GM12878 (cell line): ENCODE results near the gene KLK2. TPM values are rescaled to one million over a fixed set of nuclear protein-coding genes. Genes with fewer than 3 reads are reported as not detected.
A peak's percentile ranks its signal among the peaks of the same experiment; 100 is the strongest.

Experiments used
- ATAC-seq: fragments of 200-7000 bp; cut with Tn5 transposase; 3 replicates; pipeline ENCODE4 v1.9.1; 2020; ENCODE audit warnings: mild to moderate bottlenecking, moderate library complexity
- BruUV-seq: library from RNA; stranded (reverse); fragments of 400-500 nt; replicated peaks from 2 replicates; lab custom pipeline; 2021; lab: Mats Ljungman, UMichigan
- CTCF ChIA-PET: fragments of 300-600 bp; sonication (Branson Sonifier 250); formaldehyde crosslinking; extraction: SDS; loops from one replicate; lab custom pipeline; 2021; ENCODE audit warnings: inconsistent platforms; lab: Yijun Ruan, JAX
- POLR2A ChIA-PET: fragments of 350-600 bp; formaldehyde crosslinking; extraction: SDS; loops from one replicate; lab custom pipeline; 2021; ENCODE audit warnings: inconsistent platforms; lab: Charles Lee
- RAD21 ChIA-PET: fragments of 300-600 bp; sonication (Branson Sonifier 250); formaldehyde crosslinking; loops from one replicate; lab custom pipeline; 2023; ENCODE audit warnings: antibody characterized with exemption; ENCODE audit not compliant: unreplicated experiment; lab: Charles Lee
- SMC1A ChIA-PET: fragments of 300-600 bp; sonication (Branson Sonifier 250); formaldehyde crosslinking; loops from one replicate; lab custom pipeline; 2023; ENCODE audit not compliant: unreplicated experiment, uncharacterized antibody; lab: Charles Lee
- DNase-seq: peaks from one replicate; pipeline ENCODE4 v3.0.0-alpha.2; 2011; ENCODE audit warnings: low read depth, low spot score
- FAIRE-seq: peaks from 3 replicates; lab custom pipeline; 2011; peaks lifted over from hg19 to GRCh38; lab: Jason Lieb, UNC
- H2AFZ ChIP-seq: 2 replicates; pipeline ENCODE4 v1.6.0; 2011; ENCODE audit warnings: low read depth, low read length, control low read depth; ENCODE audit not compliant: control insufficient read depth
- H3K27ac ChIP-seq: 2 replicates; pipeline ENCODE4 v1.5.1; 2011; ENCODE audit warnings: control low read depth; ENCODE audit not compliant: control insufficient read depth, insufficient read depth
- H3K27me3 ChIP-seq, 2 experiments: replicated peaks in 1 of 2; 2 replicates each; pipeline versions ENCODE4 v1.6.0 to v1.6.1; 2011; ENCODE audit warnings: low read length in 1 of 2; ENCODE audit not compliant: control insufficient read depth in 2 of 2, insufficient read depth in 2 of 2
- H3K36me3 ChIP-seq, 2 experiments: 2 replicates each; pipeline ENCODE4 v1.5.1; 2011; ENCODE audit warnings: low read length in 1 of 2; ENCODE audit not compliant: control insufficient read depth in 2 of 2, insufficient read depth in 2 of 2
- H3K4me1 ChIP-seq: 2 replicates; pipeline ENCODE4 v1.6.1; 2011; ENCODE audit warnings: mild to moderate bottlenecking, low read length, moderate library complexity, mixed read lengths; ENCODE audit not compliant: control insufficient read depth, insufficient read depth
- H3K4me2 ChIP-seq: 2 replicates; pipeline ENCODE4 v1.6.0; 2011; ENCODE audit warnings: control low read depth; ENCODE audit not compliant: control insufficient read depth, insufficient read depth
- H3K4me3 ChIP-seq: fragments of 200-600 bp; sonication (generic); 2 replicates; pipeline ENCODE4 v1.5.1; 2016
- H3K79me2 ChIP-seq: 2 replicates; pipeline ENCODE4 v1.6.0; 2011; ENCODE audit warnings: low read length; ENCODE audit not compliant: control insufficient read depth, insufficient read depth
- H3K9ac ChIP-seq: 2 replicates; pipeline ENCODE4 v1.8.0; 2011; ENCODE audit warnings: low read length, control low read depth, mixed read lengths; ENCODE audit not compliant: control insufficient read depth, insufficient read depth
- H3K9me3 ChIP-seq: replicated peaks from 3 replicates; pipeline ENCODE4 v1.5.1; 2011; ENCODE audit warnings: mild to moderate bottlenecking, low read length; ENCODE audit not compliant: control insufficient read depth, insufficient read depth
- H4K20me1 ChIP-seq: 2 replicates; pipeline ENCODE4 v1.6.0; 2011; ENCODE audit not compliant: control insufficient read depth, insufficient read depth
- CTCF ChIP-seq, 3 experiments: IDR thresholded peaks in 2 of 3; conservative IDR thresholded peaks in 1 of 3; 2 replicates each; pipeline ENCODE4 v1.5.1; 2011; ENCODE audit warnings: low read depth in 3 of 3, low read length in 3 of 3, mild to moderate bottlenecking in 3 of 3, control low read depth in 2 of 3, moderate library complexity in 2 of 3, inconsistent platforms in 1 of 3, mixed read lengths in 1 of 3; ENCODE audit not compliant: control insufficient read depth in 2 of 3, insufficient read depth in 1 of 3; ENCODE audit errors: extremely low read depth in 1 of 3
- PAX5 ChIP-seq: IDR thresholded peaks from 2 replicates; pipeline ENCODE4 v1.6.1; 2011; ENCODE audit warnings: low read depth, low read length, borderline replicate concordance
- WGBS: methylation state at CpG from one replicate; pipeline ENCODE4 v1.1.6; 2016; ENCODE audit warnings: low lambda C conversion rate; ENCODE audit not compliant: insufficient replicate concordance, insufficient coverage; ENCODE audit errors: missing lambda C conversion rate; 5-methylcytosine and 5-hydroxymethylcytosine counted together
- in situ Hi-C: fragments of 300-500 bp; cut with MboI; formaldehyde crosslinking; loops from 9 replicates; pipeline ENCODE4 v1.14.3; 2018; ENCODE audit warnings: mixed read lengths
- intact Hi-C: fragments of 100-400 bp; cut with micrococcal nuclease; formaldehyde crosslinking; loops from one replicate; pipeline ENCODE4 v1.14.2; 2022; ENCODE audit not compliant: unreplicated experiment
- polyA plus RNA-seq, 11 experiments: library from polyadenylated mRNA; depleted of rRNA in 4 of 11; unstranded in 6 of 11; stranded (reverse) in 5 of 11; fragments of >200 nt; fragmentation: Nextera tagmentation in 4 of 11; fragmentation: Illumina TruSeq in 1 of 11; extraction: Ambion mirVana in 4 of 11; extraction: Trizol in 1 of 11; gene quantifications; 1 replicate in 1 of 11; 2 replicates in 10 of 11; pipeline versions ENCODE4 v1.2.1 to v1.2.3, GENCODE V29; 2011 to 2016; ENCODE audit warnings: inconsistent platforms in 2 of 11, missing spikeins in 2 of 11, low read depth in 1 of 11
- total RNA-seq, 4 experiments: library from RNA; depleted of rRNA in 3 of 4; stranded (reverse); fragments of >200 nt in 3 of 4; fragmentation: Illumina TruSeq in 1 of 4; extraction: Trizol in 1 of 4; gene quantifications; 2 replicates each; pipeline versions ENCODE4 v1.2.1 to v1.2.3, GENCODE V29; 2013 to 2021
- TF ChIP-seq, protein P1 (sequence below): fragments of 450-650 bp; IDR thresholded peaks from 2 replicates; pipeline ENCODE4 v1.6.1; 2017; ENCODE audit warnings: mild to moderate bottlenecking

KLK2 gene
- total and polyA plus RNA-seq, 10 of the 15 experiments (the other 5 are each of a cell fraction or from before 2014, with no cell fraction given): 0.19 to 3.1 (median 1.2) TPM

- no peak overlapping the region for H3K4me3 ChIP-seq
- H3K27ac ChIP-seq: no peak overlapping the region
- peaks cover 6% of the 10 kb centered on the region; the same call in 1 of the 3 replicates for H3K9me3 ChIP-seq
- ChIA-PET POLR2A (interaction anchor here (0.6 to 1.4 kb wide), 3 partner anchors 11 to 73 kb away, joined by 3 to 5 read pairs (median 4); no protein-coding TSS in a partner anchor), RAD21 (interaction anchor here (1.0 to 1.4 kb wide), 2 partner anchors 29 to 73 kb away, joined by 3 to 5 read pairs (median 3); no protein-coding TSS in a partner anchor), CTCF (interaction anchor here (0.9 to 1.3 kb wide), 4 partner anchors 9 to 73 kb away, joined by 3 to 5 read pairs (median 3); no protein-coding TSS in a partner anchor), SMC1A (interaction anchor here (1.2 to 1.7 kb wide), 2 partner anchors 28 to 109 kb away, joined by 4 to 6 read pairs; no protein-coding TSS in a partner anchor)
- intact Hi-C loops (loop anchor here (10.0 kb wide), 1 partner anchor 538 kb away; no protein-coding TSS in a partner anchor), in situ Hi-C loops (loop anchor here (10.0 kb wide), 1 partner anchor 538 kb away; no protein-coding TSS in a partner anchor)
- no peaks in the 10 kb centered on the region for H3K27me3 ChIP-seq
- DNase-seq (no peak), ATAC-seq (no peak), FAIRE-seq (no peak)
- H3K36me3 ChIP-seq: no peaks in the 10 kb centered on the region
- H3K4me2 ChIP-seq: no peak overlapping the region
- 95% methylated on average over 18 of the region's 18 CpGs for WGBS
- TF ChIP-seq, protein P1, sequence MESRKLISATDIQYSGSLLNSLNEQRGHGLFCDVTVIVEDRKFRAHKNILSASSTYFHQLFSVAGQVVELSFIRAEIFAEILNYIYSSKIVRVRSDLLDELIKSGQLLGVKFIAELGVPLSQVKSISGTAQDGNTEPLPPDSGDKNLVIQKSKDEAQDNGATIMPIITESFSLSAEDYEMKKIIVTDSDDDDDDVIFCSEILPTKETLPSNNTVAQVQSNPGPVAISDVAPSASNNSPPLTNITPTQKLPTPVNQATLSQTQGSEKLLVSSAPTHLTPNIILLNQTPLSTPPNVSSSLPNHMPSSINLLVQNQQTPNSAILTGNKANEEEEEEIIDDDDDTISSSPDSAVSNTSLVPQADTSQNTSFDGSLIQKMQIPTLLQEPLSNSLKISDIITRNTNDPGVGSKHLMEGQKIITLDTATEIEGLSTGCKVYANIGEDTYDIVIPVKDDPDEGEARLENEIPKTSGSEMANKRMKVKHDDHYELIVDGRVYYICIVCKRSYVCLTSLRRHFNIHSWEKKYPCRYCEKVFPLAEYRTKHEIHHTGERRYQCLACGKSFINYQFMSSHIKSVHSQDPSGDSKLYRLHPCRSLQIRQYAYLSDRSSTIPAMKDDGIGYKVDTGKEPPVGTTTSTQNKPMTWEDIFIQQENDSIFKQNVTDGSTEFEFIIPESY: peak; percentile 79; the same call in 1 of the 2 replicates
- no peak for TF ChIP-seq PAX5
- peak; percentile 1 to 30 (median 27); a peak in 2 of 6 replicates for TF ChIP-seq CTCF (IDR thresholded peaks at IDR 0.05 in 2 of 3, conservative IDR thresholded peaks at IDR 0.05 in 1 of 3; ENCODE audit: control insufficient read depth in 2 of 3, extremely low read depth in 1 of 3, insufficient read depth in 1 of 3, low read depth in 3 of 3, low read length in 3 of 3)
- no peaks in the 10 kb centered on the region for H3K79me2 ChIP-seq
- BruUV-seq: no TSS peak
- no peak overlapping the region for H3K9ac ChIP-seq
- no peaks in the 10 kb centered on the region for H4K20me1 ChIP-seq
- peaks cover 37% of the 10 kb centered on the region for H3K4me1 ChIP-seq
- no peak overlapping the region for H2AFZ ChIP-seq
These were observed 20.0 kb downstream of the KLK2 start for GRCh38 chr19:50893047-50893736.
